Urothelium cell line (cell line): ENCODE results near the gene OR52B4.
A peak's percentile ranks its signal among the peaks of the same experiment; 100 is the strongest.
"Not testable (repeated sequence)": the region's sequence is repeated elsewhere in the genome, so short reads cannot be mapped to it uniquely, and the experiment has no call there.

Source experiments
- DNase-seq: peaks from one replicate; pipeline ENCODE4 v3.0.0; 2011; ENCODE audit warnings: low spot score, mixed read lengths
- FAIRE-seq: peaks from 2 replicates; lab custom pipeline; 2011; peaks lifted over from hg19 to GRCh38; lab: Jason Lieb, UNC

The OR52B4 gene

DNA sequence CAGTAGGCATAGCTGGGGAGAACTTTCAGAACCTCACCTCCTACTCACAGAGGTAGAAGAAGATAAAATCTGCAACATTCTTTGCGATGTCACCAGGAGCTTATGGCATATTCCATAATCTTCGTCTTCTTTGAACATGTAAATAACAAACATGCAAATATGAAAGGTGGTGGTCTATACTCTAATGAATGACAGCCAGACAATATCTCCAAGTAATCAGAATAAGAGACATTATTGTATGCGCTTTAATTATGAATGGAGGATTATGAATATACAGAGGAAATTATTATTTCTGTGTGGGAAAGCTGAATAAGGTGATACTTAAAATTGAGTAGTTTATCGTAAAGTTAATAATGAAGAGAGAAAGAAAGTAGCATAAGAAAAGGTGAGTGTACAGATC lies at the start of gene OR52B4:
Gene OR52B4, minus strand, starts transcription at position 101 of the 400 bp plus-strand sequence. Its CDS starts 91 bp downstream, at position 10.
- DNase-seq = no peak
- no peak for FAIRE-seq

- no peak for DNase-seq
- no peak for FAIRE-seq
These were observed 48.6 kb upstream of the OR52B4 start for GRCh38 chr11:4416816-4417215.

DNA sequence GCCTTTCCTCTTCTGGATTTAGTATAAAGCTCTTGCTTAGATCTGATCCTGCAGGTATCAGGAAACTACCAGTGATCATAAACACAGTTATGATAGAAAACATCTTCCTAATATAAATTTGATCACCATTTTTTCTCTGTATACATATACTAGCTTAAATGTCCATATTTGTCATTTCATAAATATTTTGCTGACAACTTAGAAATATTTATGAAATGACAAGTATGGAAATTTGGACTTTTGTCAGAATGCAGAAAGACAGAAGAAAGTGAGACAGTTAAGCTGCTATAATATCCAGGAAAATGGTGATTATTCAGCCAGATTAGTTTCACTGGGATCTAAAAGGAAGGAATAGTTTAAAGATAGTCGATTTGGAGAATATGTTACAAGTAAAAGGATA lies 48.1 kb upstream of the OR52B4 start:
- no peak for DNase-seq
- no peak for FAIRE-seq

- FAIRE-seq = not testable (repeated sequence)
These were observed 38.0 kb upstream of the OR52B4 start for GRCh38 chr11:4406206-4406605.

DNA sequence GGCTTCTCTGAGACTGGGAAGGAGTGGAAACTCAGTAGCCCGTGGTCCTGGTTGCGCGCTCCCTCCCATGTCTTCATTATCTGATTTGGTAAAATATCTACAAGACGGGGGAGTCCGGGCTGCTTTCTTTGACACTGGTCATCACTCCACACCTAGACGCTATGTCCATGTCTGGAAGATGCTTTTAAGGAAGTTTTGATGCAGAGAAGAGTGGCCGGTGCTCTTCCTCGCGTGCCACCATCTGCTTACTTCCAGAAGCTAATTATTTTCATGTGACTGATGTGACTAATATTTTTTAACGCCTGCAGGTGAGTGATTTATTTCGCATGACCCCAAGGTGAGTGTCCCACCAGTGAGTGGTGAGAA lies 25.7 kb upstream of the OR52B4 start:
- FAIRE-seq = no peak
- DNase-seq = no peak

More at GRCh38 chr11:4406206-4406605, 38.0 kb upstream of the OR52B4 start:
- DNase-seq = not testable (repeated sequence)

- DNase-seq = peak; percentile 83
- FAIRE-seq = no peak
These were observed 25.1 kb upstream of the OR52B4 start, which contains the start of gene TRIM21 for GRCh38 chr11:4393209-4393857. Gene TRIM21 (minus strand): TSS chr11:4393702. CDS start chr11:4390409, 3,293 bp downstream.

- no peak for FAIRE-seq
These were observed 20.0 kb upstream of the OR52B4 start for GRCh38 chr11:4388221-4388620.

GRCh38 chr11:4385978-4386740 lies 18.0 kb upstream of the OR52B4 start:
- no peak for DNase-seq
- FAIRE-seq = no peak

More at GRCh38 chr11:4388221-4388620, 20.0 kb upstream of the OR52B4 start:
- DNase-seq = no peak

DNA sequence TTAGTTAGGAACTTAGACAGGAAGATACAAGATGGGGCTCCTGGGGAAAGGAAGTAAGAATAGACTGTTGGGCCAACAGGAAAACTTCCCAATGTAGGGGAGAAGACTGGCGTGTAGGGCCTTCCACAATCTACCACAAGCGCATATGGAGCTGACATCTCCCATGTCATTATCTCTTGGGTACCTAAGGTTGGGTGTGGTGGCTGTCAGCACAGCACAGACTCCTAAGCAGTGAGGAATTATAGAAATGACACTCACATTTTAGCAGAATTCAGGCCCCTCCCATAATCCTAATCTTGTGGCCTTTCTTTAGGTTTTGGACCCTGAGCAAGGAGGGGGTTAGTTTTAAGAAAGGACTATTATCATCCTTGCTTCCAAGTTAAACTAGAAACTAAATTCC lies 13.7 kb upstream of the OR52B4 start:
- no peak for FAIRE-seq
- no peak for DNase-seq

GRCh38 chr11:4375431-4376140 lies 7.4 kb upstream of the OR52B4 start:
- no peak for FAIRE-seq

GRCh38 chr11:4370166-4370565 lies 2.0 kb upstream of the OR52B4 start:
- DNase-seq (no peak), FAIRE-seq (no peak)

More at GRCh38 chr11:4375431-4376140, 7.4 kb upstream of the OR52B4 start:
- DNase-seq = no peak

GRCh38 chr11:4348142-4348541 lies 20.0 kb downstream of the OR52B4 start:
- not testable (repeated sequence) for FAIRE-seq, DNase-seq

DNA sequence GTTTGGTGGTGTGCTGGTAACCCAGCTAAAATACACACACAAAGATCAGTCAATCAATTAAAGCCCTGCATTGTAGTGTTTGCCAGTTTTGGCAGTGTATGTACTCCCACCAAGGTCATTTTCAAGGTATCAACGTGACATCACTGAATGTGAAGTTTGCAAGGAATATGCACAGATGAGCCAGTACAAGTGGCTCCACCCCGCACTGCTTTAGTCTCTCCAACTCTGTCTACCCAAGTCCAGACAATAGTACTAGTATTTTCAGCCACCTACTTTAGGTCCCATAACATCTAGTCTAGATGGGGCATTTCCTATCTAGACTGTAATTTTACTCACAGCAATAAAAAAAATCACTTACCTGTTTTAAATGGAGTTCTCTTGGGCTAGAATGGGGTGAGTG lies 22.8 kb downstream of the OR52B4 start:
- DNase-seq, FAIRE-seq: not testable (repeated sequence)

- FAIRE-seq, DNase-seq: not testable (repeated sequence)
These were observed 33.8 kb downstream of the OR52B4 start for GRCh38 chr11:4334356-4334755.
